Hematopoietic multipotent progenitor cell treated with erythropoietin and hydrocortisone succinate and interleukin-3 and kit ligand, for 8 days (in vitro differentiated cells): ENCODE data around the gene OR1F1.
A peak's percentile ranks its signal among the peaks of the same experiment; 100 is the strongest.

Experiments used
- DNase-seq: peaks from one replicate; pipeline ENCODE4 v3.0.0-alpha.2; 2015

Gene OR1F1

GRCh38 chr16:3207086-3207953 lies 19.3 kb downstream of the OR1F1 start:
- no peak for DNase-seq

- DNase-seq = no peak
Measured at GRCh38 chr16:3212006-3212405, 24.0 kb downstream of the OR1F1 start.

DNA sequence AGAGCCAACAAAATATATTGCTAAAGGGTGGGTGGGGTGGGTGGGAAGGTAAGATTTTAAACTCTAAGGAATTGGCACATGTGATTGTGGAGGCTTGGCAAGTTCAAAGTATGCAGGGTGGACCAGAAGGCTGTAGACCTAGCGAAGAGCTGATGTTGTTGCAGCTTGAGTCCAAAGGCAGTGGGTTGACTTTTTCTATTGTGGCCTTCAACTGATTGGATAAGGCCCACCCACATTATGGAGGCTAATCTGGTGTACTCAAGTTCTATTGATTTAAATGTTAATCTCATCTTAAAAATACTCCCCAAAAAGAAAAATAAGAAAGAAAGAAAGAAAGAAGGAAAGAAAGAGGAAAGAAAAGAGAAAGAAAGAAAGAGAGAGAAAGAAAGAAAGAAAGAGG lies 24.6 kb downstream of the OR1F1 start:
- DNase-seq = no peak

DNA sequence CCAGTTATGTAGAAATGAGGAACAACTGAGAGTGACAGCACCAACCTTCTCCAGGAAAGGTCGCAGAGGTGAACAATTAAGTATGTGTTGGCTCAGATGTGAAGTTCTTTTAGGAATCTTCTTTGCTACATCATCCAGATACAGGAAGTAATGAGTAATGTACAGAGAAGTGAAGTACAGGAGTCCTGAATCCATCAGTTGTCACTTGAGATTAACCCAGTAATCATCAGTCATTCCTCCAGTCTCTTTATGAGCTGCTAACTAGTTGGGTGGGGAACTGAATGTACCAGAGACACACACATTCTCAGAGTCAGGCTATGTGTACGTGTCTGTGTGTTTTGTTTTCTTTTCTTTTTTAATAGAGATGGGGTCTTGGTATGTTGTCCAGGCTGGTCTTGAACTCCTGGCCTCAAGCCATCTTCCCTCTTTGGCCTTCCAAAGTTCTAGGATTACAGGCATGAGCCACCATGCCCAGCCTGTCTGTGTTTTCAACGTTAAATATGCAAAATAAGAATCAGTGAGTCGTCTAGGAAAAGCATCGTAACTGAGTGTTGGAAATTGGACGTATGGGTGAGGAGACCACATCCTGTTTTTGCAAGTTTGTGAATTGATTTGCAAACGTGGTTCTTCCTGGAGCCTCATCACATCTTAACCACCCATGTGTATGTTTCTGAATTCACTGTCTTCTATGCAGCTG lies 27.0 kb downstream of the OR1F1 start:
- no peak for DNase-seq

GRCh38 chr16:3215601-3216262 lies 27.7 kb downstream of the OR1F1 start:
- DNase-seq = no peak

DNA sequence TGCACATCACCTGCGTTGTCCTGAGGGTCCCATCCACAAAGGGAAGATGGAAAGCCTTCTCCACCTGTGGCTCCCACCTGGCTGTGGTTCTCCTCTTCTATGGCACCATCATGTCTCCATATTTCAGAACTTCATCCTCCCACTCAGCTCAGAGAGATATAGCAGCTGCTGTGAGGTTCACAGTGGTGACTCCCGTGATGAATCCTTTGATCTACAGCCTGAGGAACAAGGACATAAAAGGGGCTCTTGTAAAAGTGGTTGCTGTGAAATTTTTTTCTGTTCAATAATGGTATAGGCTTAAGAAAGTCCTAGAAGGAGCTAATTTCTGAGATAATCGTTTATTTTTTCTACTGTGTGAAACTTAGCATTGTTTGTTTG lies 28.2 kb downstream of the OR1F1 start:
- no peak for DNase-seq

- no peak for DNase-seq
Measured at GRCh38 chr16:3220839-3221238, 32.8 kb downstream of the OR1F1 start.

- no peak for DNase-seq
Measured at GRCh38 chr16:3223913-3224515, 36.0 kb downstream of the OR1F1 start.

DNA sequence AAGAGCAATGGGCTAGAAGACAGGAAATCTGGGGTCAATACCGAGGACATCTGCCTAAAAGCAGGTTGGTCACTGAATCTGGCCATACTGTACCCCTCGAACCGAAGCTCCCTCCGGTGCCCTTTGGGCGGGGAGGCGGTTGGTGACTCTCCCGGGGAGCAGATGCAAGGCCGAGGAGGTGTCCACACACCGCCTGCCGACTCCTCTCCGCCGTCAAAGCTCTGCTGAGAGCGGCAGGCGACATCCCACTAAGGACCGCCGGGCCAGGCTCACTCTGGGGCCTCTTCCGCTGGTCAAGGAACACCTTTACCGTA lies 46.5 kb downstream of the OR1F1 start:
- no peak for DNase-seq

- DNase-seq = peak; percentile 96
Measured at GRCh38 chr16:3234857-3235561, 47.0 kb downstream of the OR1F1 start, which contains the start of gene ZNF200. Gene ZNF200 (minus strand): TSS chr16:3235158. CDS start chr16:3233755, 1,403 bp downstream.

DNA sequence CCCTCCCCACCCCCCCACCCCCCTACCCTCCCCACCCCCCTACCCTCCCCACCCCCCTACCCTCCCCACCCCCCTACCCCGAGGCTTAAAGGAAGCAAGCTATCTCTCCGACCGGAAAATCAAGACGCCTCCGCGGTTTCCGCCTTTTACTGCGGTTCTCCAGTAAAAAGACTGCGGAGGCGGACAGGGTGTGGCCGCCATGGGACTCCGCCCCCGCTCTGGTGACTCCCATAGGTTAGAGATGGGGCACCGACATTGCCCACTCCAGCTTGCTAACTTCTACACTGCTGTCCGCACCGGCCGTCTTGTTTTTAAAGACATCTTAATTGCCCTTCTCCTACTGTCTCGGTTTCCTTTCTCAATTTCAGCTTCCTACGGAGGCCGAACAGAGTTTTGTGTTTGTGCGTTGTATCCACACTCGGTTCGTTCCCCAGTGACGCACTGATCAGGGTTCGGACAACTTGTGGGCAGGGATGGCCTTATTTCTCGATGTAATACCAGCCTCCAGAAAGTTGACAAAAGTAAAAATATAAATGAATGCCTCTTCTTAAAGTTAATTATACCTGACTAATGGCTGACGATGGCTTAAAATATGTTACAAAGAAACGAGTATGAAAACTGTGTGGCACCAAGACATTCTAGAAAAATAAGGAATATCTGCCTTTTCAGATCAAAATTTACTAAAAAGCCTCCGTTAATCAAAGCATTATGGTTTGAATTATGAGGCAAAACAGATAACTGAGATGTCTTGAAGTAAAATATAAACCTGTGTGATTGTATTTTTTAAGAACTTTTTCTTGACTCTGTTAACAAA lies 48.1 kb downstream of the OR1F1 start:
- peak; percentile 68 for DNase-seq

DNA sequence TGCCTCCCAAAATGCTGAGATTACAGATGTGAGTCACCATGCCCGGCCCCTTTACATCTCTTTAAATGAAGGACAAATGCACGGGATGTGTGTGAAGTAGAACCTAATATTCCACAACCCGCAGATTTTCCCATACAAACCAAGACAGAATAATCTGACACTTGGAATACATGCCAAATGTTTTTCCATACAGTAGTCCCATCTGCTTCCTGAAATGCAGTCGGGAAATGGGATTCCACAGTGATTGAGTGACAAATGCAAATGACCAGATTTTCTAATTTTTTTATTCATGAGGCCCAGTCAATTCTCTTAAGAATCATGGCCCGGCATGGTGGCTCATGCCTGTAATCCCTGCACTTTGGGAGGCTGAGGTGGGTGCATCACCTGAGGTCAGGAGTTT lies 53.8 kb downstream of the OR1F1 start:
- no peak for DNase-seq

- no peak for DNase-seq
Measured at GRCh38 chr16:3242709-3243108, 54.7 kb downstream of the OR1F1 start.

DNA sequence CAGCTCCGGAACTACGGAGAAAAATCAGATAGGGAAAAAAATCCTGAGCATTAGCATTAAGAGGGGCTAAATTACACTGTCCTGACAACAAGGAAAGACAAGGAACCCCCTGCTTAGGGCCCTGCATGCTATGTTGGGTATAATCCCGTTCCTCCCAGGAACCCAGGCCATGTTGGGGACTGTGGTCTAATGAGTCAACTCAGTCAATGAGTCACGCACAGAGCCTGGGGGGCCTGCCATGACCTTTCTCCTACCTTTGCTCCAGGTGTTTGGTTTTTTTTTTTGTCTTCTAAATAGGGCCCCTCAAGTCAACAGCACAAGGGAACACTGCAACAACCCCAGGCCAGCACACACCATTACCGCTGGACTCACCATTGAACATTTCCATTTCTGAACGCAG lies 55.9 kb downstream of the OR1F1 start:
- no peak for DNase-seq

GRCh38 chr16:3246002-3246401 lies 58.0 kb downstream of the OR1F1 start:
- DNase-seq = no peak

GRCh38 chr16:3246876-3247275 lies 58.9 kb downstream of the OR1F1 start:
- DNase-seq = no peak

GRCh38 chr16:3248596-3248995 lies 60.6 kb downstream of the OR1F1 start:
- DNase-seq = no peak

GRCh38 chr16:3249020-3249419 lies 61.0 kb downstream of the OR1F1 start:
- DNase-seq = no peak

GRCh38 chr16:3249451-3249850 lies 61.4 kb downstream of the OR1F1 start:
- DNase-seq = no peak

DNA sequence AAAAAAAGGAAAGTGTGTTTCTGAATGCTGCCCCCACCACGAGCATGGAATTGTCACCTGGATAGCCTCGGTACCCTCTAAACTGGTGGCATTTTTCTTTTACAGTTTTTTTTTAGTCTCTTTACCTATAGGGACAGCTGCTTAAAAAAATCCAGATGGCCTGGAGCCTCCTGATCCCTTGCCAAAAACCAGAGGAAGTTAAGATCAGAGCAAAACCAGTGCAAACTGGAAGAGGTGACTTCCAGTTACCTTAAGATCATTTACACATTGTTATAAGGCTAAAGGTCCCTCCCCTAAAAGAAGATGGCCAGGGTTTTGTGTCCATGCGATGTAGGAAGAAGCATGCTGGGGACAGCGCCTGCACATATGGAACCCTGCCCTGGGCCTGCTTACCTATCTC lies 65.0 kb downstream of the OR1F1 start:
- no peak for DNase-seq

DNA sequence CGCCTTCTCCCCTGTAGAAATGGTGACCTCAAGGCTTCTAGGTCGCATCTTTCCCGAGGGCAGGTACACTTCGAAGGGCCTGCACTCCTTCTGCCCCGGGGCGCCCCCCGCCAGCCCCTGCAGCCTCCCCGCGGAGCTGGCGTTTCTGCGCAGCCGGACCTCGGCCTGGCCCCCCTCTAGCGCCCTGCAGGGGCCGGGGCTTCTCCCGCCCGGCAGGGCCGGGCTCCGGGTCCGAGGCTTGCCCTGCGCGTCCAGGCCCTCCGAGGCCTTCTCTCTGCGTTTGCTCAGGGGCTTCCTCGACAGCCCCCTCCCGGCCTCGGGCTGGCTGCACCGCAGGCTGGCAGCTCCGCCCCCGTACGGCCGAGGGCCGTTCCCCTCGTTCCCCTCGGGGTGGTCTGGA lies 66.3 kb downstream of the OR1F1 start:
- DNase-seq = no peak
